ENCODE data around the gene PIK3C2G.

DNA sequence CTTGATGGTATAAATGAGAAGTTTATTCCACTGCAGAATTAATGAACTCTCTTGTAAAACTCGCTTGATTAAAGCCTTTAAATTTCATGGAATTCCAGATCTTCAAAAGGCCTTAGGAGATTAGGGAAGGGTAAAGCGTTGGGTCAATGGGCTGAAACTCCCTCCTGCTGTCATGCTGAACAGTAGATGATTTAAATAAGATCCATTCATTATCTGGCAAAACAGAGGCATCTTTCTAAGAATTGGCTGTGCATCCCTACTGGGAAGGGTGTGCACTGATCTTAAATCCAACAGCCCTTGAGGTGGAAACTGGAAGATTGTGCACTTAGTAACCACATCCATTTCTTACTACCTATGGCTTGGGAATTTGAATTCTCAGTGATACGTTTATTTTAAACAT lies 420.5 kb downstream of the PIK3C2G start:
- TF ChIP-seq, protein P1, sequence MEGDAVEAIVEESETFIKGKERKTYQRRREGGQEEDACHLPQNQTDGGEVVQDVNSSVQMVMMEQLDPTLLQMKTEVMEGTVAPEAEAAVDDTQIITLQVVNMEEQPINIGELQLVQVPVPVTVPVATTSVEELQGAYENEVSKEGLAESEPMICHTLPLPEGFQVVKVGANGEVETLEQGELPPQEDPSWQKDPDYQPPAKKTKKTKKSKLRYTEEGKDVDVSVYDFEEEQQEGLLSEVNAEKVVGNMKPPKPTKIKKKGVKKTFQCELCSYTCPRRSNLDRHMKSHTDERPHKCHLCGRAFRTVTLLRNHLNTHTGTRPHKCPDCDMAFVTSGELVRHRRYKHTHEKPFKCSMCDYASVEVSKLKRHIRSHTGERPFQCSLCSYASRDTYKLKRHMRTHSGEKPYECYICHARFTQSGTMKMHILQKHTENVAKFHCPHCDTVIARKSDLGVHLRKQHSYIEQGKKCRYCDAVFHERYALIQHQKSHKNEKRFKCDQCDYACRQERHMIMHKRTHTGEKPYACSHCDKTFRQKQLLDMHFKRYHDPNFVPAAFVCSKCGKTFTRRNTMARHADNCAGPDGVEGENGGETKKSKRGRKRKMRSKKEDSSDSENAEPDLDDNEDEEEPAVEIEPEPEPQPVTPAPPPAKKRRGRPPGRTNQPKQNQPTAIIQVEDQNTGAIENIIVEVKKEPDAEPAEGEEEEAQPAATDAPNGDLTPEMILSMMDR (IDR thresholded peaks at IDR 0.05): no peak
- no peak for TF ChIP-seq POLR2A (IDR thresholded peaks at IDR 0.05)

Measured in thyroid gland (tissue), 4 donors.